GM12872 (cell line): ENCODE results near the gene BST2.

Source experiments
- CTCF ChIP-seq: IDR thresholded peaks from 3 replicates; pipeline ENCODE4 v1.5.1; 2011; ENCODE audit warnings: low read depth, mild to moderate bottlenecking, low read length, moderate library complexity; ENCODE audit not compliant: insufficient read depth

The BST2 gene

GRCh38 chr19:17404015-17404414 lies 1.4 kb downstream of the BST2 start:
- TF ChIP-seq CTCF, result no peak

- TF ChIP-seq CTCF, result no peak
Observed at GRCh38 chr19:17402982-17403855, 2.2 kb downstream of the BST2 start.

GRCh38 chr19:17401628-17402027 lies 3.8 kb downstream of the BST2 start:
- no peak for TF ChIP-seq CTCF

GRCh38 chr19:17398902-17399527 lies 6.4 kb downstream of the BST2 start:
- TF ChIP-seq CTCF, result no peak

GRCh38 chr19:17394891-17395415 lies 10.5 kb downstream of the BST2 start:
- TF ChIP-seq CTCF, result peak; percentile 90

- TF ChIP-seq CTCF, result no peak
Observed at GRCh38 chr19:17393914-17394313, 11.5 kb downstream of the BST2 start, which contains the start of gene CCDC194. Gene CCDC194 (minus strand): TSS chr19:17394196. CDS start chr19:17394158, 38 bp downstream.

- no peak for TF ChIP-seq CTCF
Observed at GRCh38 chr19:17393002-17393401, 12.4 kb downstream of the BST2 start.
